ENCODE results near the gene SPATA31E1. TPM values are rescaled to one million over a fixed set of nuclear protein-coding genes. Genes with fewer than 3 reads are reported as not detected.
A peak's percentile ranks its signal among the peaks of the same experiment; 100 is the strongest.
"Not testable (repeated sequence)": the region's sequence is repeated elsewhere in the genome, so short reads cannot be mapped to it uniquely, and the experiment has no call there.

SPATA31E1 gene
- total RNA-seq, 1 experiment from 2014 or later: not detected

GRCh38 chr9:87884578-87885459 is 2.1 kb downstream of the SPATA31E1 start:
- no peak for DNase-seq (ENCODE audit: low read depth)

GRCh38 chr9:87885484-87886189 is 3.0 kb downstream of the SPATA31E1 start:
- DNase-seq (ENCODE audit: low read depth): no peak

GRCh38 chr9:87886210-87886932 is 3.7 kb downstream of the SPATA31E1 start:
- peak; percentile 23 for DNase-seq (ENCODE audit: low read depth)

- no peak for DNase-seq (ENCODE audit: low read depth)
These were observed 4.3 kb downstream of the SPATA31E1 start for GRCh38 chr9:87886933-87887505.

GRCh38 chr9:87887661-87888480 is 5.2 kb downstream of the SPATA31E1 start:
- no peak for DNase-seq (ENCODE audit: low read depth)

GRCh38 chr9:87888501-87888900 is 5.8 kb downstream of the SPATA31E1 start:
- no peak for DNase-seq (ENCODE audit: low read depth)

GRCh38 chr9:87889065-87889881 is 6.6 kb downstream of the SPATA31E1 start:
- no peak for DNase-seq (ENCODE audit: low read depth)

- no peak for DNase-seq (ENCODE audit: low read depth)
These were observed 7.2 kb downstream of the SPATA31E1 start for GRCh38 chr9:87889882-87890252.

GRCh38 chr9:87890837-87891236 is 8.2 kb downstream of the SPATA31E1 start:
- no peak for DNase-seq (ENCODE audit: low read depth)

- DNase-seq (ENCODE audit: low read depth): no peak
These were observed 9.1 kb downstream of the SPATA31E1 start for GRCh38 chr9:87891754-87892153.

- no peak for DNase-seq (ENCODE audit: low read depth)
These were observed 10.3 kb downstream of the SPATA31E1 start for GRCh38 chr9:87892956-87893355.

GRCh38 chr9:87894998-87895625 is 12.4 kb downstream of the SPATA31E1 start:
- no peak for DNase-seq (ENCODE audit: low read depth)

GRCh38 chr9:87896891-87897290 is 14.2 kb downstream of the SPATA31E1 start:
- no peak for DNase-seq (ENCODE audit: low read depth)

- DNase-seq (ENCODE audit: low read depth): peak; percentile 79
These were observed 15.5 kb downstream of the SPATA31E1 start for GRCh38 chr9:87898151-87898550.

GRCh38 chr9:87902371-87902770 is 19.7 kb downstream of the SPATA31E1 start:
- DNase-seq (ENCODE audit: low read depth): not testable (repeated sequence)

- DNase-seq (ENCODE audit: low read depth): no peak
These were observed 26.8 kb downstream of the SPATA31E1 start for GRCh38 chr9:87909310-87910041.

- no peak for DNase-seq (ENCODE audit: low read depth)
These were observed 28.1 kb downstream of the SPATA31E1 start for GRCh38 chr9:87910821-87911220.

- DNase-seq (ENCODE audit: low read depth): not testable (repeated sequence)
These were observed 35.0 kb downstream of the SPATA31E1 start, which contains the start of gene SPATA31C1 for GRCh38 chr9:87917662-87918061. SPATA31C1 (plus strand) TSS chr9:87917962.

Data from HT1080 (cell line).